GM23248 (cell line): Measurements from ENCODE around the gene TMEM192.

Experiments
- EZH2 ChIP-seq: fragments of 200-600 bp; sonication (generic); IDR thresholded peaks from 2 replicates; pipeline ENCODE4 v1.6.1; 2018; ENCODE audit warnings: antibody characterized with exemption, mild to moderate bottlenecking; ENCODE audit not compliant: insufficient read depth, poor library complexity, severe bottlenecking
- EZH2phosphoT487 ChIP-seq: fragments of 200-600 bp; sonication (generic); IDR thresholded peaks from 2 replicates; pipeline ENCODE4 v1.6.1; 2018; ENCODE audit warnings: antibody characterized with exemption, moderate library complexity, mild to moderate bottlenecking, low read depth; ENCODE audit not compliant: insufficient read depth

DNA sequence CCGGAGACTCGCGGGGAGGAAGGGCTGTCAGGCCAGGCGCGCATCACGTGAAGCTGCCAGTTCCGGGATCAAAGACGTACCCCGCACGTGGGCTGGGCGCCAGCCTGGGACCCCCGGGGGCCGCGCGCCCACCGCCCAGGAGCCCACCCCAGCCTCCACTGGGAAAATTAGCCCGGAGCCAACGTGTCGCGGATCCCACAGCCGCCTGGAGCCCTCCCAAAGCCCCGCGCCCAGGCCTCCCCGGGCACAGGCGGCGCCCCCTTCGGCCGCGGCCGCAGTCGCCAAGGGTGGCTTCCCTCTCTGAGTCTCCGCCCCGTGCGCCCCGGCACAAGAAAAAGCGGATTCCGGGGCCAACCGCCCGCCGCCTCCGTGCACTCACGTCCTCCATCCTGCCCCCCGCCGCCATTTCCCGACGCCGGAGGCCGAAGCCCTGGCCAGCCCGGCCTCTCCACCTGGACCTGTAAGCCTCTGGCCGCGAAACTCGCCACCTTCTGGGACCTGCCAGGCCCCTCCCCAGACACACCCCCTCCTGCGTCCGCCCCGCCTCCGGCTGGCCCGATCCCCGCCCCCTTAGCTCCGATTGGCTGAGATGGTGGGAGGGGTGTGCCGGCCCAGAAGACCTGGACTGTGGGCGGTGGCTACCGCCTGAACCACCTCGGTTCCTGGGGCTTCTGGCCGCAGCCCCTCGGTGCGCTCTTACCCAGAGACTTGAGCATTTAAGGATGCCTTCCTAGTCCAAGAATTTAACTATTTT, at the start of gene TMEM192:
- TF ChIP-seq EZH2 (no peak), EZH2phosphoT487 (no peak)
